Urinary bladder (tissue), 4 donors: ENCODE data around the gene KIAA1614. TPM values are rescaled to one million over a fixed set of nuclear protein-coding genes. Genes with fewer than 3 reads are reported as not detected.

ENCODE experiments used
- DNase-seq: peaks from one replicate; pipeline ENCODE4 v3.0.0-alpha.2; 2015; ENCODE audit errors: extremely low spot score
- H3K27ac ChIP-seq: one replicate; pipeline ENCODE4 v1.5.1; 2013; ENCODE audit warnings: low read depth, mild to moderate bottlenecking, moderate library complexity
- H3K36me3 ChIP-seq: one replicate; pipeline ENCODE4 v1.6.1; 2013; ENCODE audit warnings: mild to moderate bottlenecking, moderate library complexity; ENCODE audit not compliant: insufficient read depth
- H3K4me1 ChIP-seq: one replicate; pipeline ENCODE4 v1.6.1; 2013; ENCODE audit warnings: mild to moderate bottlenecking, moderate library complexity; ENCODE audit not compliant: insufficient read depth
- H3K4me3 ChIP-seq: one replicate; pipeline ENCODE4 v1.5.1; 2013; ENCODE audit warnings: low read depth, low read length
- WGBS: extraction: QIAGEN DNeasy Blood & Tissue Kit; methylation state at CpG from one replicate; pipeline ENCODE4 v1.1.7; 2013; 5-methylcytosine and 5-hydroxymethylcytosine counted together
- polyA plus RNA-seq: library from polyadenylated mRNA; stranded (reverse); fragments of 200-250 nt; gene quantifications from one replicate; pipeline ENCODE4 v1.2.3, GENCODE V29; 2013
- total RNA-seq: library from RNA; depleted of rRNA; stranded (reverse); fragments of >200 nt; gene quantifications from one replicate; pipeline ENCODE4 v1.2.3, GENCODE V29; 2014
- donor health status: healthy with polysubstance abuse.
- donor health status: healthy.

KIAA1614 gene
- total and polyA plus RNA-seq, 2 donors: 5.8 to 16.6 TPM

- Histone ChIP-seq H3K4me3 (no peak overlapping the region), H3K36me3 (no peaks in the 10 kb centered on the region), H3K27ac (no peak overlapping the region), H3K4me1 (no peaks in the 10 kb centered on the region)
- DNase-seq: no peak
- WGBS: 91% methylated on average over 28 of the region's 28 CpGs
Measured at GRCh38 chr1:180936110-180937011, 23.7 kb downstream of the KIAA1614 start.

DNA sequence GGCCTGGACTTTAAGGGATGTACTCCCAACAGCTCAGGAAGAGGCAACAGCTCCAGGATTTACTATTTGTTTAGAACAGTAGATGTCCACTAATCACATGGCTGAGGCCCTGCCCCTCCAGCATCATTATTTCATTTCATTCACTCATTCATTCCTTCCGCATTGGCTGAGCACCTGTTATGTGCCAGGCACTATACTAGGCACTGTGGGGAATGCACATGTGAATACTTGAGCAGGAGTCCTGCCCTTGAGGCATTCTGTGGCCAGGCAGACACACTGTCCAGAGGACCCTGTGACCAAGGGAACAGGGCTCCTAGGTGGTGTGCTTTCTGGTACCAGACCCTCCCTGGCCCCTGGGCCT lies 24.3 kb downstream of the KIAA1614 start:
- DNase-seq: no peak
- H3K27ac ChIP-seq: no peak overlapping the region
- 58% methylated on average over 1 of the region's 1 CpG for WGBS
- no peaks in the 10 kb centered on the region for H3K36me3 ChIP-seq
- H3K4me1 ChIP-seq: no peaks in the 10 kb centered on the region
- H3K4me3 ChIP-seq: no peak overlapping the region

- H3K36me3 ChIP-seq: no peaks in the 10 kb centered on the region
- no peak overlapping the region for H3K27ac ChIP-seq
- WGBS: 77% methylated on average over 9 of the region's 9 CpGs
Measured at GRCh38 chr1:180937624-180938225, 25.0 kb downstream of the KIAA1614 start.

DNA sequence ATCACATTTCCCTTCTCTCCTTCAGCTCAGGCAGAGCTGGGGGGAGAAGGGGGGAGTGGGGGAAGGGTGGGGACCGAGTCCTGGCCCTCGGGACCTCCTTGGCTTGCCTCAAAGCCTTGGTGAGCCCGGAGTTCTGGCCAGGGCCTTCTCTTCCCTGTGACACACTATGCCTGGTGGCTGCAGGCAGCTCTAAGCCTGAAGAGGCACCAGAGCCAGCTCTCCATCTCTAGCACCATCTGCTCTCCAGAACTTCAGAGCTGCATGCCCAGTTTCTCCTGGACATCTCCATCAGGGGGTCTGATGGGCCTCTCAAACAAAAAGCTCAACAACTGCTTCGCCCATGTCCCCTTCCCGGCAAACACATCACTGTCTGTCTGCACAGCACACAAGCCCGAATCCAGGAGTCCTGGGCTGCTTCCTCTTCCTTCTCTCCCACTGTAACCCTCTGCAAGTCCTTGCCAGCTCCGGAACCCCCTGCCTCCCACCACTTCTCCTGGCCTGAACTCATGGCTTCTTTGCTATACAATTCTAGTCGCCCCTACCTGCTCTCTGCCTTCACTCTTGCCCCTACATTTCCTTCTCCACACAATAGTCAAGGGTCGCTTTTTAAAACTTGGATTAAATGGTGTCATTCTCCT lies 26.5 kb downstream of the KIAA1614 start:
- H3K27ac ChIP-seq: no peak overlapping the region
- no peak for DNase-seq
- WGBS: 75% methylated on average over 9 of the region's 9 CpGs
- H3K36me3 ChIP-seq: no peaks in the 10 kb centered on the region
- H3K4me1 ChIP-seq: no peaks in the 10 kb centered on the region
- H3K4me3 ChIP-seq: no peak overlapping the region

More at GRCh38 chr1:180937624-180938225, 25.0 kb downstream of the KIAA1614 start:
- Histone ChIP-seq H3K4me3 (no peak overlapping the region), H3K4me1 (no peaks in the 10 kb centered on the region)
- DNase-seq: no peak

DNA sequence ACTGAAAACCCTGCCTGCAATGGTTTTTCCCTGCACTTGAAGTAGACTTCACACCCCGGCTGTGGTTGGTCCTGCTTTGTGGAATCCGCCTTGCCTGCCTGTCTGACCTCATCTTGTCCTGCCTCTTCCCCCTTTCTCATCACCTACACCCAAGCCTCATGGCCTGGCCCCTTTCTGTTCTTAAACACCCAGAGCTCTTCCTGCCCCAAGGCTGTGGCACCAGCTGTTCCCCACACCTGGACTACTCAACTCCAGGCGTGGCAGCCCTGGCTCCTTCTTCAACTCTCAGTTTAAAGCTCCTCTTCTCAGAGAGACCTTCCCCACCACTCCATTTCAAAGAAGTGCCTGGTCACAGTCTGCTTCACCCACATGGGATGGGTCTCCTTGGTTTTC lies 27.0 kb downstream of the KIAA1614 start:
- no peaks in the 10 kb centered on the region for H3K36me3 ChIP-seq
- no peak overlapping the region for H3K4me3 ChIP-seq
- WGBS: 92% methylated on average over 3 of the region's 3 CpGs
- no peak for DNase-seq
- no peak overlapping the region for H3K27ac ChIP-seq
- no peaks in the 10 kb centered on the region for H3K4me1 ChIP-seq

DNA sequence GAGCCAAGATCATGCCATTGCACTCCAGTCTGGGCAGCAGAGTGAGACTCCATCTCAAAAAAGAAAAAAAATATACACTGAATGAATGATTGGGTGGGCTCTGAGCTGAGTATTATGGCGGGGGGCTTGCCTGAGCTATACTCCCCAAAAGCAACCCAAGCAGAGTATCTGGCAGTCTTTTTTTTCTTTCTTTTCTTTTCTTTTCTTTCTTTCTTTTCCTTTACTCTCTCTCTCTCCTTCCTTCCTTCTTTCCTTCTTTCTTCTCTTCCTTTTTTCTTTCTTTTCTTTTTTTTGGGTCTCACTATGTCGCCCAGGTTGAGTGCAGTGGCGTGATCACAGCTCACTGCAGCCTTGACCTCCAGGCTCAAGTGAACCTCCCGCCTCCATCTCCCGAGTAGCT lies 27.7 kb downstream of the KIAA1614 start:
- WGBS: 94% methylated on average over 5 of the region's 5 CpGs
- no peak overlapping the region for H3K4me3 ChIP-seq
- H3K36me3 ChIP-seq: no peaks in the 10 kb centered on the region
- H3K27ac ChIP-seq: no peak overlapping the region
- no peak for DNase-seq
- no peaks in the 10 kb centered on the region for H3K4me1 ChIP-seq

DNA sequence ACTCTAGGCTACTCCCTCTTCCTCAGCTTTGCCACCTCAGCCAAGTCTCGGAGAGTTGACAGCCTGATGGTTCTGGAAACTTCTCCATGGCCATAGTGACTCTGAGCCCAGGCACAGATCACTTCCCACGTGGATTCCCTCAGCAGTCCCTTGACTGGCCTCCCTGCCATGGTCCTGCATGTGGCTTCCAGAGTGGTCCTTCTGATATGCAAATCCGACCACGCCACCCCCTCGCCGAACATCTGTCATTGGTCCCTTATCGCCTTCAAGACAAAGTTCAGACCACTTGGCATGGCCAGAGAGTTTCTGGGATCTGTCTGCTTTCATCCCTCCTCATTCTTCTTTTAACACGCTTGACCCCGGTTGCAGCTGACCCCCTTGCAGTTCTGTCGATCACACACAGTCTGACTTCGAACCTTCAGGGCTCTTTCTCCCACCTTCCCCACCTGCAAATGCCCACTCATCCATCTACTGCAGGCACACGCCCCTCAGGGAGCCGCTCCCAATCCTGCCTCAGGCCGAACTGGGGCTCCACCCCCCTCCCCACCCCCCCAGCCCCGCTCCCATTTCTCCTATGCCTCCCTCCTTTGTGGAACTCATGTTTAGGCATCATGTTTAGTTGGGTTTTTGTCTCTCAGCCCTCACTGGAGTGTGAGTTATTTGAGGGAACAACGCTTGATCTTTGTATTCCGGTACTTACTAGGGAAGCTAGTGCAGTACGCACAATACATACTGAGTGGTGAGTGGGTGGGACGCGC lies 29.0 kb downstream of the KIAA1614 start:
- H3K4me1 ChIP-seq: no peaks in the 10 kb centered on the region
- no peak overlapping the region for H3K27ac ChIP-seq
- WGBS: 84% methylated on average over 20 of the region's 20 CpGs
- no peak overlapping the region for H3K4me3 ChIP-seq
- no peak for DNase-seq
- no peaks in the 10 kb centered on the region for H3K36me3 ChIP-seq

DNA sequence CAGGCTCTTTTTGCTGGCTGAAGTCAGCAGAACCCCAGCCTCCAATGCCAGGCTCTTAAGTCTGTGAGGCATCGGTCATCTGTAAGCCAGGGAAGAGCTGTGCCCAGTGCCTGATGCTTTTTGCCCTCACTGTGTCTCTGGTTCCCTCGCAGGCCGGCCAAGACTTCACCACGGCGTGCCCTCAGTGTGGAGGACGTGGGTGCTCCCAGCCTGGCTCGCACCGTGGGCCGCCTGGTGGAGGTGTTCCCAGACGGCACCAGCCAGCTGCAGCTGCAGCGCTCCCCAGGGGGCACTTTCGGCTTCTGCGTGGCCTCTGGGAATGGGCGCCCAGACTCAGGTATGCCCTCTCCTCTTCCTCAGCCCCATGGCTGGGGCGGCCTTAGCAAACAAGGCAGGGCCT lies 32.5 kb downstream of the KIAA1614 start:
- Histone ChIP-seq H3K36me3 (no peaks in the 10 kb centered on the region), H3K4me1 (no peaks in the 10 kb centered on the region), H3K27ac (no peak overlapping the region), H3K4me3 (no peak overlapping the region)
- WGBS: 95% methylated on average over 15 of the region's 15 CpGs
- DNase-seq: no peak

GRCh38 chr1:180945551-180945950 lies 32.9 kb downstream of the KIAA1614 start:
- H3K4me3 ChIP-seq: no peak overlapping the region
- no peaks in the 10 kb centered on the region for H3K36me3 ChIP-seq
- H3K27ac ChIP-seq: no peak overlapping the region
- 91% methylated on average over 8 of the region's 8 CpGs for WGBS
- H3K4me1 ChIP-seq: no peaks in the 10 kb centered on the region
- no peak for DNase-seq

DNA sequence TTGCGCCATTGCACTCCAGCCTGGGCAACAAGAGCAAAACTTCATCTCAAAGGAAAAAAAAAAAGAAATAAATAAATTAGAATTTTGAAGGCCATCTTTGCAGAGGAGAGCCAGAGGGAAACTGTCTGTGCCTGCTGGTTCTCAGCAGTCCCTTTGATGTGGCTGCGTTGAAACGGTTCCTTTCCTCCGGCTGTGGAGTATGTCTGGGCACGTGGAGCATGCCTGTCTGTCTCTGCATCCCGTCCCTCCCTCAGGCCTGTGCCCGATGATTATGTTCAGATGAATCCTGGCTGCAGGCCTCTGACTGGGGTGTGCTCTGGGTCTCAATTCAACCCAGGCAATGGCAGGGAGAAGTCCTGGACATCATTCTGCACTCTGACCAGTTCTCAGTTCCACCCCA lies 33.4 kb downstream of the KIAA1614 start:
- no peak overlapping the region for H3K27ac ChIP-seq
- H3K4me3 ChIP-seq: no peak overlapping the region
- 89% methylated on average over 7 of the region's 7 CpGs for WGBS
- H3K36me3 ChIP-seq: no peaks in the 10 kb centered on the region
- no peaks in the 10 kb centered on the region for H3K4me1 ChIP-seq
- DNase-seq: no peak

GRCh38 chr1:180946541-180947498 lies 34.1 kb downstream of the KIAA1614 start:
- H3K4me1 ChIP-seq: no peaks in the 10 kb centered on the region
- H3K4me3 ChIP-seq: no peak overlapping the region
- no peak for DNase-seq
- 84% methylated on average over 18 of the region's 18 CpGs for WGBS
- H3K27ac ChIP-seq: no peak overlapping the region
- no peaks in the 10 kb centered on the region for H3K36me3 ChIP-seq

- WGBS: 94% methylated on average over 6 of the region's 6 CpGs
- H3K4me1 ChIP-seq: no peaks in the 10 kb centered on the region
- H3K27ac ChIP-seq: no peak overlapping the region
- H3K4me3 ChIP-seq: no peak overlapping the region
- no peaks in the 10 kb centered on the region for H3K36me3 ChIP-seq
- DNase-seq: no peak
Measured at GRCh38 chr1:180947499-180947885, 34.8 kb downstream of the KIAA1614 start.
